PC-9 (cell line): ENCODE data around the gene SUPT5H. TPM values are rescaled to one million over a fixed set of nuclear protein-coding genes. Genes with fewer than 3 reads are reported as not detected.
A peak's percentile ranks its signal among the peaks of the same experiment; 100 is the strongest.

ENCODE experiments used
- BruUV-seq: library from RNA; stranded (reverse); fragments of 400-500 nt; replicated peaks from 2 replicates; lab custom pipeline; 2021; lab: Mats Ljungman, UMichigan
- CTCF ChIA-PET: fragments of 300-600 bp; sonication (Branson Sonifier 250); formaldehyde crosslinking; loops from one replicate; lab custom pipeline; 2022; ENCODE audit warnings: antibody characterized with exemption; lab: Charles Lee
- POLR2A ChIA-PET: fragments of 300-600 bp; sonication (Branson Sonifier 250); formaldehyde crosslinking; loops from one replicate; lab custom pipeline; 2022; ENCODE audit warnings: antibody characterized with exemption; ENCODE audit not compliant: unreplicated experiment; lab: Charles Lee
- DNase-seq, 2 experiments: peaks; one replicate each; pipeline versions ENCODE4 v3.0.0 to v3.0.0-alpha.2; 2015 to 2022; ENCODE audit warnings: mixed read lengths in 1 of 2
- H2AFZ ChIP-seq: fragments of 200-600 bp; sonication (generic); 2 replicates; pipeline ENCODE4 v1.8.1; 2017; ENCODE audit warnings: antibody characterized with exemption
- H3F3A ChIP-seq: fragments of 200-600 bp; sonication (generic); 2 replicates; pipeline ENCODE4 v1.8.1; 2017; ENCODE audit warnings: antibody characterized with exemption, mild to moderate bottlenecking, low read depth; ENCODE audit not compliant: insufficient read depth
- H3K27ac ChIP-seq: fragments of 200-600 bp; sonication (generic); 2 replicates; pipeline ENCODE4 v1.6.1; 2016; ENCODE audit warnings: mixed run types
- H3K27me3 ChIP-seq: fragments of 200-600 bp; sonication (generic); 2 replicates; pipeline ENCODE4 v1.6.1; 2016; ENCODE audit warnings: low read depth, mixed run types; ENCODE audit not compliant: insufficient read depth
- H3K36me3 ChIP-seq: fragments of 200-600 bp; sonication (generic); 2 replicates; pipeline ENCODE4 v1.6.1; 2016; ENCODE audit warnings: low read depth, mixed run types
- H3K4me1 ChIP-seq: fragments of 200-600 bp; sonication (generic); replicated peaks from 2 replicates; pipeline ENCODE4 v1.6.1; 2016; ENCODE audit warnings: mixed run types; ENCODE audit not compliant: insufficient read depth
- H3K4me2 ChIP-seq: fragments of 200-600 bp; sonication (generic); 2 replicates; pipeline ENCODE4 v1.6.1; 2017; ENCODE audit warnings: mixed run types
- H3K4me3 ChIP-seq: fragments of 200-600 bp; sonication (generic); 2 replicates; pipeline ENCODE4 v1.6.1; 2016; ENCODE audit warnings: mixed run types
- H3K79me2 ChIP-seq: fragments of 200-600 bp; sonication (generic); 2 replicates; pipeline ENCODE4 v1.6.1; 2017; ENCODE audit warnings: low read depth, mixed run types
- H3K9me2 ChIP-seq: fragments of 200-600 bp; sonication (generic); 2 replicates; pipeline ENCODE4 v1.8.1; 2017; ENCODE audit warnings: mild to moderate bottlenecking; ENCODE audit not compliant: insufficient read depth
- H3K9me3 ChIP-seq: fragments of 200-600 bp; sonication (generic); 2 replicates; pipeline ENCODE4 v1.8.1; 2016; ENCODE audit warnings: low read depth; ENCODE audit not compliant: insufficient read depth
- H4K20me1 ChIP-seq: fragments of 200-600 bp; sonication (generic); 2 replicates; pipeline ENCODE4 v1.8.1; 2017; ENCODE audit not compliant: insufficient read depth
- EZH2 ChIP-seq: fragments of 200-600 bp; sonication (generic); IDR thresholded peaks from 2 replicates; pipeline ENCODE4 v1.8.0; 2017; ENCODE audit warnings: antibody characterized with exemption, low read depth
- intact Hi-C: fragments of 100-400 bp; cut with micrococcal nuclease; formaldehyde crosslinking; loops from one replicate; pipeline ENCODE4 v1.10.0; 2022; ENCODE audit not compliant: unreplicated experiment
- total RNA-seq: library from RNA; stranded (reverse); gene quantifications from 2 replicates; pipeline ENCODE4 v1.2.3, GENCODE V29; 2021
- TF ChIP-seq, protein P1 (sequence below): fragments of 200-600 bp; sonication (generic); conservative IDR thresholded peaks from 2 replicates; pipeline ENCODE4 v1.6.1; 2017; ENCODE audit warnings: mixed run types, antibody characterized with exemption, mild to moderate bottlenecking, moderate library complexity

Gene SUPT5H
- total RNA-seq, 1 experiment from 2014 or later = 118 TPM

DNA sequence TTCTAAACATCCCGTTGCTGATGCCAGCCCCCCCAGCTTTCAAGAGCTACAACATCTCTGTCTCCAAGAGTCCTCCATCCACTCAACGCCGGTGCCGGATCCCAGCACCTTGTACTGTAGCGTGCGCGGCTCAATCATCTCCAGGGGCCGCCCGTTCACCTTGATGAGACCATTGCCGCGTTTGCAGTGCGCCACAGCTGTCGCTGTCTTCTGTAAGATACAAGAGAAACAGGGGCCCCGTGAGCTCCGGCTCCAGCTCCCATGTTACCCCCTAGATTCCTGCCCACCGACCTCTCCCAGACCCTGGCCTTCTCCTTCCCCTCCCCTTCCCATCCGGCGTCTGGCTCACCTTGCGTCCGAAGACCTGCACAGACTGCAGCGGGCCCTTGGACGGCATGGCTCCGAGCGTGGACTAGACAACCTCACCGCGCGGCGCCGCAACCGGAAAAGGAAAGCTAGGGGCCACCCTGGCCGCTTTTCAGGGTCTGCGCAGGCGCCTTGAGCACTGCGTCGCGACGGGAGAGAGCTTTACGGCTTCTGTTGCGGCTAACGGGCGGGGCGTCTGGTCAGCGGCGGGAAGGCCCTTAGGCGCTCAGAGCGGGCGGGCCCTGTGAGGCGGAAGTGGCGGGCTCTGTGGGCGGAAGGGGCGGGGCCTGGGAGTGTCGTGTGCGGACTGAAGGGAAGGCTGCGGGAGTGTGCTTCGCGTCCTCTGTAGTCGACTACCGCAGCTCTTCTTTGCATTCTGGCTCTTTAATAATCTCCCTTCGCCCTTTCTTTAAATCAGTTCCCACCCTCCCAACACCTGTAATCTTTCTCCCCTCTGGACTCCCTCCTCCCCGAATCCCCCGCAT, 9.7 kb upstream of the SUPT5H start, which contains the start of gene RPS16:
Gene RPS16 (minus strand): TSS at position 451 of the 851 bp plus-strand sequence. CDS start 54 bp downstream, at position 397.
- BruUV-seq = no TSS peak
- intact Hi-C loops = loop anchor here (1.0 kb wide), 1 partner anchor 23 kb away; the partner anchor contains the start of gene PLEKHG2
- TF ChIP-seq, protein P1, sequence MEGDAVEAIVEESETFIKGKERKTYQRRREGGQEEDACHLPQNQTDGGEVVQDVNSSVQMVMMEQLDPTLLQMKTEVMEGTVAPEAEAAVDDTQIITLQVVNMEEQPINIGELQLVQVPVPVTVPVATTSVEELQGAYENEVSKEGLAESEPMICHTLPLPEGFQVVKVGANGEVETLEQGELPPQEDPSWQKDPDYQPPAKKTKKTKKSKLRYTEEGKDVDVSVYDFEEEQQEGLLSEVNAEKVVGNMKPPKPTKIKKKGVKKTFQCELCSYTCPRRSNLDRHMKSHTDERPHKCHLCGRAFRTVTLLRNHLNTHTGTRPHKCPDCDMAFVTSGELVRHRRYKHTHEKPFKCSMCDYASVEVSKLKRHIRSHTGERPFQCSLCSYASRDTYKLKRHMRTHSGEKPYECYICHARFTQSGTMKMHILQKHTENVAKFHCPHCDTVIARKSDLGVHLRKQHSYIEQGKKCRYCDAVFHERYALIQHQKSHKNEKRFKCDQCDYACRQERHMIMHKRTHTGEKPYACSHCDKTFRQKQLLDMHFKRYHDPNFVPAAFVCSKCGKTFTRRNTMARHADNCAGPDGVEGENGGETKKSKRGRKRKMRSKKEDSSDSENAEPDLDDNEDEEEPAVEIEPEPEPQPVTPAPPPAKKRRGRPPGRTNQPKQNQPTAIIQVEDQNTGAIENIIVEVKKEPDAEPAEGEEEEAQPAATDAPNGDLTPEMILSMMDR = no peak
- no peak for TF ChIP-seq EZH2
- CTCF ChIA-PET = interaction anchor here (0.6 to 1.5 kb wide), 4 partner anchors 21 to 100 kb away, joined by 3 to 5 read pairs (median 4); partner anchors contain the start of genes MED29 and PAF1
- peaks cover 21% of the 10 kb centered on the region for H4K20me1 ChIP-seq
- H2AFZ ChIP-seq = peak within 1 kb of the TSS; percentile 71
- H3K4me3 ChIP-seq = peak within 1 kb of the TSS; percentile 91
- peak within 1 kb of the TSS; percentile 97 for H3K27ac ChIP-seq
- peaks cover 32% of the 10 kb centered on the region for H3K36me3 ChIP-seq
- peaks cover 58% of the 10 kb centered on the region for H3K4me1 ChIP-seq
- H3K9me3 ChIP-seq = no peaks in the 10 kb centered on the region
- H3K27me3 ChIP-seq = no peaks in the 10 kb centered on the region
- H3K79me2 ChIP-seq = peaks cover 42% of the 10 kb centered on the region
- H3K9me2 ChIP-seq = no peaks in the 10 kb centered on the region
- H3K4me2 ChIP-seq = peak within 1 kb of the TSS; percentile 96
- peak; percentile 91 to 99 for DNase-seq
- peaks cover 77% of the 10 kb centered on the region for H3F3A ChIP-seq
- POLR2A ChIA-PET = interaction anchor here (0.5 to 1.5 kb wide), 26 partner anchors 9 to 1342 kb away, joined by 3 to 32 read pairs (median 5); partner anchors contain the start of genes DYRK1B, EID2B, FAM98C and FBXO27

DNA sequence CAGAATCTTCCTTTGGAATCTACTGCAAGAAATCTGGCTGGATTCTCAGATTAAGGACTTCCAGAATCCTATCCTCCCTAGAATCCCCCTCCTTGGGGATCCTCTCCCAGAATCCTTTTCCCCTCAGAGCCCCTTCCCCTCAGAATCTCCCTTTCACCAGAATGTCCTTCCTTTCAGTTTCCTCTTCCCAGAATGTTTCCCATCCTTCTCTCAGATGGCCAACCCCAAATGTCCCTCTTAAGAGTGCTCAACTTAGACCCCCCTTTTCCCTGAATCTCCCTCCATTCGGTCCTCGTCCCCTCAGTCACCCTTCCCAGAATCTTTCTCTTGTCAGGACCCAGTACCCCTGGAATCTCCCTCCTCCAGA, 9.0 kb upstream of the SUPT5H start:
- H2AFZ ChIP-seq = peak overlapping the region; percentile 71
- ChIA-PET CTCF (interaction anchor here (0.6 to 1.5 kb wide), 3 partner anchors 22 to 100 kb away, joined by 3 to 5 read pairs (median 5); partner anchors contain the start of genes MED29 and PAF1), POLR2A (interaction anchor here (0.5 to 1.5 kb wide), 21 partner anchors 9 to 1341 kb away, joined by 3 to 32 read pairs (median 6); partner anchors contain the start of genes DYRK1B, FAM98C, FBXO27 and GGN)
- peak overlapping the region; percentile 83 for H3K4me2 ChIP-seq
- H3F3A ChIP-seq = peaks cover 72% of the 10 kb centered on the region
- H3K4me1 ChIP-seq = peaks cover 53% of the 10 kb centered on the region
- DNase-seq = no peak
- H3K79me2 ChIP-seq = peaks cover 42% of the 10 kb centered on the region
- TF ChIP-seq, protein P1 = no peak
- no peak for TF ChIP-seq EZH2
- TSS peak; percentile 98 for BruUV-seq
- no peaks in the 10 kb centered on the region for H3K9me2 ChIP-seq
- H3K27ac ChIP-seq = peak overlapping the region; percentile 73
- intact Hi-C loops = loop anchor here (1.0 kb wide), 1 partner anchor 24 kb away; the partner anchor contains the start of gene PLEKHG2
- peaks cover 21% of the 10 kb centered on the region for H4K20me1 ChIP-seq
- peaks cover 32% of the 10 kb centered on the region for H3K36me3 ChIP-seq
- no peaks in the 10 kb centered on the region for H3K27me3 ChIP-seq
- no peaks in the 10 kb centered on the region for H3K9me3 ChIP-seq
- peak overlapping the region; percentile 75 for H3K4me3 ChIP-seq

DNA sequence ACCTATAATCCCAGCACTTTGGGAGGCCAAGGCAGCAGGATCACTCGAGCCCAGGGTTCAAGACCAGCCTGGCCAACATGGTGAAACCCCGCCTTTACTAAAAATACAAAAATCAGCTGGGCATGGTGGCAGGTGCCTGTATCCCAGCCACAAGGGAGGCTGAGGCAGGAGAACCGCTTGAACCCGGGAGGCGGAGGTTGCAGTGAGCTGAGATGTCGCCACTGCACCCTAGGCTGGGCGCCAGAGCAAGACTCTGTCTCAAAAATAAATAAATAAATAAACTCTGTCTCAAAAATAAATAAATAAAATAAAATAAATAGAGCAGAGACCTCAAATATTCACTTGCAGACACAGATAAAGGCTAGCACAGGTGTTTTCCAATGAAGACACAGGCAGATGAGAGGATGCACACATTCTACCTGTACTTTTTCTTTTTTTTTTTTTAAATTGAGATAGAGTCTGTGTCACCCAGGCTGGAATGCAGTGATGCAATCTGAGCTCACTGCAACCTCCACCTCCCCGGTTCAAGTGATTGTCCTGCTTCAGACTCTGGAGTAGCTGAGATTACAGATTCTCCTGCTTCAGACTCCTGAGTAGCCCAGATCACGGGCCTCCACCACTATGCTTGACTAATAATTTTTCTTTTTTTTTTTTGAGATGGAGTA, 7.0 kb upstream of the SUPT5H start:
- BruUV-seq = no TSS peak
- Histone ChIP-seq H3K4me1 (peaks cover 35% of the 10 kb centered on the region), H3K9me3 (no peaks in the 10 kb centered on the region), H2AFZ (no peak overlapping the region), H3K27me3 (no peaks in the 10 kb centered on the region), H3K4me2 (peak overlapping the region; percentile 34; the same call in 1 of the 2 replicates), H3K4me3 (no peak overlapping the region), H3K36me3 (peaks cover 16% of the 10 kb centered on the region), H4K20me1 (peaks cover 15% of the 10 kb centered on the region), H3K79me2 (peaks cover 28% of the 10 kb centered on the region), H3F3A (peaks cover 63% of the 10 kb centered on the region), H3K27ac (no peak overlapping the region; the same call in 1 of the 2 replicates), H3K9me2 (no peaks in the 10 kb centered on the region)
- POLR2A ChIA-PET = interaction anchor here (0.6 kb wide), 1 partner anchor 40 kb away, joined by 12 read pairs; no protein-coding TSS in a partner anchor
- TF ChIP-seq EZH2 = no peak
- TF ChIP-seq, protein P1 = no peak
- DNase-seq = peak; percentile 41 to 61
- intact Hi-C loops = no loop called here
- CTCF ChIA-PET = interaction anchor here (0.6 to 0.9 kb wide), 2 partner anchors 94 to 103 kb away, joined by 5 read pairs; partner anchors contain the start of gene EID2B
